ENCODE measurements around the gene HIVEP3.

HIVEP3 gene

DNA sequence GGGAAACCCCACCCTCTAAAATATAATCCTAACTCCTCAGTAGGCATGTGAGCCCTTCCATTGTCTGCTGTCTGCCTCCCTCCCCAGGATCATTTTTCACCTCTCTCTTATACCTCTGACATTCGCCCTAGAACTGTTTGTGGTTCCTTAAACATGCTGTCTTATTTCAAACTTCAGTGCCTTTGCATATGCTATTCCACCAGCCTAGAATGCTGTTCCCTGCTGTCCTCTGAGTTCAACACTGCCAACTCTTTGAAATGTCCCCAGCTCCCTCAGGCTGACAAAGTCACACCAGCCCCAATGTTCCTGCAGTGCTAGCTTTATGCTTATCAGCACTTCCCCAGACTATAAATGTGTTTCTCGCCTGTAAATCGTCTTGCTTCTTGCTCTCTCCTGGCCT, 119.5 kb downstream of the HIVEP3 start:
- Histone ChIP-seq H3K27ac (ENCODE audit: low read depth, low read length) (no peak overlapping the region), H2AK5ac (ENCODE audit: low read length) (no peak overlapping the region), H3K23ac (ENCODE audit: low read length) (no peak overlapping the region), H3K56ac (ENCODE audit: low read length) (no peak overlapping the region), H3K4me2 (ENCODE audit: low read length) (no peak overlapping the region), H3K36me3 (ENCODE audit: control insufficient read depth, insufficient read depth, low read length) (no peaks in the 10 kb centered on the region), H2BK120ac (ENCODE audit: low read depth, low read length) (no peak overlapping the region), H3K27me3 (ENCODE audit: insufficient read depth, low read length, poor library complexity) (no peaks in the 10 kb centered on the region), H2BK15ac (replicated peaks; ENCODE audit: low read depth) (no peak overlapping the region), H4K5ac (ENCODE audit: low read length) (no peak overlapping the region), H3K79me2 (ENCODE audit: control insufficient read depth, insufficient read depth, low read length) (no peaks in the 10 kb centered on the region), H3K18ac (ENCODE audit: low read length) (no peak overlapping the region), H4K8ac (ENCODE audit: low read depth, low read length) (no peak overlapping the region), H3K4me3 (ENCODE audit: low read length) (no peak overlapping the region), H3K4ac (ENCODE audit: low read depth, low read length) (no peak overlapping the region), H3K9ac (ENCODE audit: low read length) (no peak overlapping the region), H3K4me1 (ENCODE audit: control insufficient read depth, low read depth, low read length) (no peaks in the 10 kb centered on the region), H2BK5ac (ENCODE audit: low read length) (no peak overlapping the region), H3K79me1 (ENCODE audit: low read length) (no peaks in the 10 kb centered on the region)
- WGBS (ENCODE audit: extremely low coverage, insufficient coverage, low lambda C conversion rate) = no CpG with 5 or more reads among the region's 3 CpGs
- no peak for DNase-seq

DNA sequence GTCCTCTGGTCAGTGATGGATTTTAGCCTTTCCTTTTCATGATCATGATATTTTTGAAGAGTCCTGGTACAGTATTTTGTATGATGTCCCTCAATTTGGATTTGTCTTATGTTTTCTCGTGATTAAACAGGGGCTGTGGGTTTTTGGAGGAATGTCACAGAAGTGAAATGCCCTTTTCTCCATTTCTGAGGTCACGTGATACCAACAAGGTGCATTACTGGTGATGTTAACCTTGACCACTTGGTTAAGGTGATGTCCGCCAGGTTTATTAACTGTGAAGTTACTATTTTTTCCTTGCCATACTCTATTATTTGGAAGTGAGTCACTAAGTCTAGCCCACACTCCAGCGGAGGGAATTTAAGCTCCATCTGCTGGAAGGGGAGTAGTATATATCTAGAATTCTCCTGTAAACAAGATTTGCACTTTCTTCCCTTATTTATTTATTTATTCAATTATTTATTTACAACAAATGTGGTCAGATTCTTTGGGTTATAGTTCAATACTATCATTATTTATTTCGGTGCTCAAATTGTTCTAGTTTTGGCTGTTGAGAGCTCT, 123.4 kb downstream of the HIVEP3 start:
- H3K36me3 ChIP-seq (ENCODE audit: control insufficient read depth, insufficient read depth, low read length) = no peaks in the 10 kb centered on the region
- H4K8ac ChIP-seq (ENCODE audit: low read depth, low read length) = no peak overlapping the region
- no peak overlapping the region for H3K4ac ChIP-seq (ENCODE audit: low read depth, low read length)
- DNase-seq = peak; percentile 19
- H4K5ac ChIP-seq (ENCODE audit: low read length) = no peak overlapping the region
- H2BK15ac ChIP-seq (replicated peaks; ENCODE audit: low read depth) = no peak overlapping the region
- no peak overlapping the region for H2BK120ac ChIP-seq (ENCODE audit: low read depth, low read length)
- H3K23ac ChIP-seq (ENCODE audit: low read length) = no peak overlapping the region
- no peak overlapping the region for H3K18ac ChIP-seq (ENCODE audit: low read length)
- no peaks in the 10 kb centered on the region for H3K79me1 ChIP-seq (ENCODE audit: low read length)
- no peak overlapping the region for H2BK5ac ChIP-seq (ENCODE audit: low read length)
- no peak overlapping the region for H3K4me3 ChIP-seq (ENCODE audit: low read length)
- no peak overlapping the region for H2AK5ac ChIP-seq (ENCODE audit: low read length)
- no peaks in the 10 kb centered on the region for H3K4me1 ChIP-seq (ENCODE audit: control insufficient read depth, low read depth, low read length)
- H3K4me2 ChIP-seq (ENCODE audit: low read length) = no peak overlapping the region
- no peak overlapping the region for H3K9ac ChIP-seq (ENCODE audit: low read length)
- H3K56ac ChIP-seq (ENCODE audit: low read length) = no peak overlapping the region
- H3K27me3 ChIP-seq (ENCODE audit: insufficient read depth, low read length, poor library complexity) = no peaks in the 10 kb centered on the region
- no CpG with 5 or more reads among the region's 5 CpGs for WGBS (ENCODE audit: extremely low coverage, insufficient coverage, low lambda C conversion rate)
- no peaks in the 10 kb centered on the region for H3K79me2 ChIP-seq (ENCODE audit: control insufficient read depth, insufficient read depth, low read length)
- no peak overlapping the region for H3K27ac ChIP-seq (ENCODE audit: low read depth, low read length)

DNA sequence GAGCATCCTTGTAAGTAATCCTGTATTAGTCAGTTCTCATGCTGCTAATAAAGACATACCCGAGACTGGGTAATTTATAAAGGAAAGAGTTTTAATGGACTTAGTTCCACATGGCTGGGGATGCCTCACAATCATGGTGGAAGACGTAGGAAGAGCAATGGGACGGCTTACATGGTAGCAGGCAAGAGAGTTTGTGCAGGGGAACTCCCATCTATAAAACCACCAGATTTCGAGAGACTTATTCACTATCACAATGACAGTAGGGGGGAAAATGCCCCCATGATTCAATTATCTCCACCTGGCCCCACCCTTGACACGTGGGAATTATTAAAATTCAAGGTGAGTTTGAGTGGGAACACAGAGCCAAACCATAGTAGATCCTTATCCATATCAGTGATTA, 124.7 kb downstream of the HIVEP3 start:
- Histone ChIP-seq H3K9ac (ENCODE audit: low read length) (no peak overlapping the region), H3K4me3 (ENCODE audit: low read length) (no peak overlapping the region), H2BK5ac (ENCODE audit: low read length) (no peak overlapping the region), H3K4me2 (ENCODE audit: low read length) (no peak overlapping the region), H3K56ac (ENCODE audit: low read length) (no peak overlapping the region), H3K79me1 (ENCODE audit: low read length) (no peaks in the 10 kb centered on the region), H3K23ac (ENCODE audit: low read length) (no peak overlapping the region), H3K27me3 (ENCODE audit: insufficient read depth, low read length, poor library complexity) (no peaks in the 10 kb centered on the region), H2AK5ac (ENCODE audit: low read length) (no peak overlapping the region), H4K8ac (ENCODE audit: low read depth, low read length) (no peak overlapping the region), H3K36me3 (ENCODE audit: control insufficient read depth, insufficient read depth, low read length) (no peaks in the 10 kb centered on the region), H3K27ac (ENCODE audit: low read depth, low read length) (no peak overlapping the region), H2BK15ac (replicated peaks; ENCODE audit: low read depth) (no peak overlapping the region), H2BK120ac (ENCODE audit: low read depth, low read length) (no peak overlapping the region), H4K5ac (ENCODE audit: low read length) (no peak overlapping the region), H3K4me1 (ENCODE audit: control insufficient read depth, low read depth, low read length) (no peaks in the 10 kb centered on the region), H3K4ac (ENCODE audit: low read depth, low read length) (no peak overlapping the region), H3K79me2 (ENCODE audit: control insufficient read depth, insufficient read depth, low read length) (no peaks in the 10 kb centered on the region), H3K18ac (ENCODE audit: low read length) (no peak overlapping the region)
- WGBS (ENCODE audit: extremely low coverage, insufficient coverage, low lambda C conversion rate) = no CpG with 5 or more reads among the region's 5 CpGs
- no peak for DNase-seq

DNA sequence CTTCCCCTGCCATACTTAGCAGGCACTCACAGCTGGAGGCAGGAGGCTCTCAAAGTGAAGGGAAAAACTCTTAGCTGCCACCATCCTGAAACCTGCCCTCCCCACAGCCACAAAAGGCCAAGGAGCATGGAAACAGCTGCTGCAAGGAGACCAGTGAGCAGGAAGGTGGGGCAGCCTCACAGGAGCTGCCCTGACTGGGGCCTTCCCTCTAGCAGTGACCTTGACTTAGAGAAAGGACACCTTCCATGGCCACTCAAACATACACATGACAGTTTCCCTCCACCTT, 126.3 kb downstream of the HIVEP3 start:
- no peak overlapping the region for H3K4me2 ChIP-seq (ENCODE audit: low read length)
- H2BK5ac ChIP-seq (ENCODE audit: low read length) = no peak overlapping the region
- H3K56ac ChIP-seq (ENCODE audit: low read length) = no peak overlapping the region

DNA sequence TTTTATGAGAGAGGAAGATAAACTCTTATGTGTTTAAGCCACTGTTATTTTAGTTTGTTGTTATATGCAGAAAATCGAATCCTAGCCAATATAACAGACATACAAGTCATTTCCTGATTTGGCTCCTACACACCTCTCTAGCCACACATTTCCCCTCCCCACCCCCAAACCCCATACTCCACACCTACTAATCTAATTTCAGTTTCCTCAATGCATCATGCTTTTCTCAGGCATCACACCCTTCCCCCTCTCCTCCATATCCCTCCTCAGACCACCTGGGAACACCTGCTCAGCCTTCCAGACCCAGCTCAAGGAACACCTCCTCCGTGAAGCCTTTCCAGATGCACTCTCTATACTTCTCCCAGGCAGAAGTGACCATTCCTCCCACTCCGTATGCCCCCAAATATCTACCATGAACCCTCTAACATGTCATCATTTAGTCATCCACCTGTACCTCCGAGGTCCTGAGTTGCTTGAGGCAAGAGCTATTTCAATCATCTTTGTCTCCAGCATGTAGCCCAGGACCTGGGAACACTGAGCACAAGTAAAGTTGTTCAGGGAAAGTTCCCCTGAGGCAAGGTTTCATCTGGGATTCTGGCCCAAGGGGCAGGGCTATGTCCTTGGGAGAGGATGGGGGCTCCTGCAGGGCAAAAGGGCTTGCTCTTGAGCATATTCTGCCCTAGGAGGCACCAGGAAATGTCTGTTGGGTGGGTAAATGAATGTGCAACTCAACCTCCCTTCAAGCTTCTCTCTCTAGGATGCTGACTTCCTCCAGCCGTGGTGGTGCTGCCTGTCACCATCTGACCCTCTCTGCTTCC, 126.8 kb downstream of the HIVEP3 start:
- no peaks in the 10 kb centered on the region for H3K79me1 ChIP-seq (ENCODE audit: low read length)
- H3K18ac ChIP-seq (ENCODE audit: low read length) = no peak overlapping the region
- H2BK120ac ChIP-seq (ENCODE audit: low read depth, low read length) = no peak overlapping the region
- no peak overlapping the region for H3K56ac ChIP-seq (ENCODE audit: low read length)
- no peak overlapping the region for H4K5ac ChIP-seq (ENCODE audit: low read length)
- no peak overlapping the region for H3K27ac ChIP-seq (ENCODE audit: low read depth, low read length)
- no peak overlapping the region for H2AK5ac ChIP-seq (ENCODE audit: low read length)
- no peak overlapping the region for H2BK5ac ChIP-seq (ENCODE audit: low read length)
- DNase-seq = no peak
- no peak overlapping the region for H3K4me3 ChIP-seq (ENCODE audit: low read length)
- H3K4ac ChIP-seq (ENCODE audit: low read depth, low read length) = no peak overlapping the region
- no peaks in the 10 kb centered on the region for H3K4me1 ChIP-seq (ENCODE audit: control insufficient read depth, low read depth, low read length)
- H3K79me2 ChIP-seq (ENCODE audit: control insufficient read depth, insufficient read depth, low read length) = no peaks in the 10 kb centered on the region
- no peak overlapping the region for H2BK15ac ChIP-seq (replicated peaks; ENCODE audit: low read depth)
- no peak overlapping the region for H3K4me2 ChIP-seq (ENCODE audit: low read length)
- no peak overlapping the region for H3K9ac ChIP-seq (ENCODE audit: low read length)
- no peaks in the 10 kb centered on the region for H3K27me3 ChIP-seq (ENCODE audit: insufficient read depth, low read length, poor library complexity)
- H3K36me3 ChIP-seq (ENCODE audit: control insufficient read depth, insufficient read depth, low read length) = no peaks in the 10 kb centered on the region
- no CpG with 5 or more reads among the region's 5 CpGs for WGBS (ENCODE audit: extremely low coverage, insufficient coverage, low lambda C conversion rate)
- H3K23ac ChIP-seq (ENCODE audit: low read length) = no peak overlapping the region
- no peak overlapping the region for H4K8ac ChIP-seq (ENCODE audit: low read depth, low read length)

More for the DNA sequence above, 126.3 kb downstream of the HIVEP3 start:
- Histone ChIP-seq H2BK15ac (replicated peaks; ENCODE audit: low read depth) (no peak overlapping the region), H3K79me2 (ENCODE audit: control insufficient read depth, insufficient read depth, low read length) (no peaks in the 10 kb centered on the region), H4K5ac (ENCODE audit: low read length) (no peak overlapping the region), H3K4me3 (ENCODE audit: low read length) (no peak overlapping the region), H3K18ac (ENCODE audit: low read length) (no peak overlapping the region), H3K9ac (ENCODE audit: low read length) (no peak overlapping the region), H3K27ac (ENCODE audit: low read depth, low read length) (no peak overlapping the region), H3K79me1 (ENCODE audit: low read length) (no peaks in the 10 kb centered on the region), H3K27me3 (ENCODE audit: insufficient read depth, low read length, poor library complexity) (no peaks in the 10 kb centered on the region), H3K4me1 (ENCODE audit: control insufficient read depth, low read depth, low read length) (no peaks in the 10 kb centered on the region), H3K4ac (ENCODE audit: low read depth, low read length) (no peak overlapping the region), H3K23ac (ENCODE audit: low read length) (no peak overlapping the region), H3K36me3 (ENCODE audit: control insufficient read depth, insufficient read depth, low read length) (no peaks in the 10 kb centered on the region), H2BK120ac (ENCODE audit: low read depth, low read length) (no peak overlapping the region), H2AK5ac (ENCODE audit: low read length) (no peak overlapping the region), H4K8ac (ENCODE audit: low read depth, low read length) (no peak overlapping the region)
- DNase-seq = no peak

DNA sequence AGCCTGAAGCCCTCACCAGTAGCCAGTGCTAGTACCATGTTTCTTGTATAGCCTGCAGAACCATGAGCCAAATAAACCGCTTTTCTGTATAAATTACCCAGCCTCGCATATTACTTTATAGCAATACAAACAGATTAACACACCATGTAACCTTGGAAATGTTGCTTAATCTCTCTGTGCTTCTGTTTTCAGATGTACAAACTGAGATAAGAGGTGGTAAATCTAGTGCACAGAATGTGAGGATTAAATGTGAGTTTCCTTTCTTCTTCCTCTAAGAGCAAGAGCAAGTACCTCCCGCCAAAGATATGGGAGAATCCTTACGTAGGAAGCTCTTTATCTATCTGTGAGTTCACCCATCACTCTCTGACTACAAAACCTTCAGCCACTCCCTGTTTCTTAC, 128.4 kb downstream of the HIVEP3 start:
- no peak overlapping the region for H4K5ac ChIP-seq (ENCODE audit: low read length)
- no peak overlapping the region for H2BK120ac ChIP-seq (ENCODE audit: low read depth, low read length)
- no peak overlapping the region for H2BK15ac ChIP-seq (replicated peaks; ENCODE audit: low read depth)
- H3K27ac ChIP-seq (ENCODE audit: low read depth, low read length) = no peak overlapping the region
- H3K36me3 ChIP-seq (ENCODE audit: control insufficient read depth, insufficient read depth, low read length) = no peaks in the 10 kb centered on the region
- no peak overlapping the region for H3K56ac ChIP-seq (ENCODE audit: low read length)
- WGBS (ENCODE audit: extremely low coverage, insufficient coverage, low lambda C conversion rate) = no CpG with 5 or more reads among the region's 4 CpGs
- no peak for DNase-seq
- H3K79me2 ChIP-seq (ENCODE audit: control insufficient read depth, insufficient read depth, low read length) = no peaks in the 10 kb centered on the region
- no peak overlapping the region for H2AK5ac ChIP-seq (ENCODE audit: low read length)
- no peak overlapping the region for H3K4me2 ChIP-seq (ENCODE audit: low read length)
- no peaks in the 10 kb centered on the region for H3K79me1 ChIP-seq (ENCODE audit: low read length)
- H3K4me3 ChIP-seq (ENCODE audit: low read length) = no peak overlapping the region
- no peak overlapping the region for H3K18ac ChIP-seq (ENCODE audit: low read length)
- no peaks in the 10 kb centered on the region for H3K27me3 ChIP-seq (ENCODE audit: insufficient read depth, low read length, poor library complexity)
- H3K23ac ChIP-seq (ENCODE audit: low read length) = no peak overlapping the region
- no peak overlapping the region for H3K4ac ChIP-seq (ENCODE audit: low read depth, low read length)
- no peak overlapping the region for H2BK5ac ChIP-seq (ENCODE audit: low read length)
- H4K8ac ChIP-seq (ENCODE audit: low read depth, low read length) = no peak overlapping the region
- no peak overlapping the region for H3K9ac ChIP-seq (ENCODE audit: low read length)
- no peaks in the 10 kb centered on the region for H3K4me1 ChIP-seq (ENCODE audit: control insufficient read depth, low read depth, low read length)
